Measurements from ENCODE around the gene MFSD11.

MFSD11 gene

GRCh38 chr17:76789235-76789788 lies 51.4 kb downstream of the MFSD11 start:
- Histone ChIP-seq H3K4me1 (ENCODE audit: control insufficient read depth in 2 of 2, insufficient read depth in 1 of 2, low read depth in 1 of 2, low read length in 2 of 2) (peaks cover 3 to 6% of the 10 kb centered on the region in 2 donors), H3K4me3 (ENCODE audit: low read length in 2 of 2) (no peak overlapping the region), H2BK15ac (ENCODE audit: low read length) (no peak overlapping the region), H3K79me1 (ENCODE audit: low read depth, low read length) (peaks cover 1% of the 10 kb centered on the region), H3K18ac (ENCODE audit: low read length) (no peak overlapping the region), H2BK12ac (ENCODE audit: low read length) (no peak overlapping the region), H3K14ac (ENCODE audit: low read length) (no peak overlapping the region), H3K27me3 (ENCODE audit: control insufficient read depth in 3 of 3, insufficient read depth in 3 of 3, low read depth in 1 of 3, low read length in 3 of 3) (no peaks in the 10 kb centered on the region), H3K4ac (ENCODE audit: low read length) (no peak overlapping the region), H3K23ac (ENCODE audit: low read depth, low read length, poor library complexity) (no peak overlapping the region), H2BK5ac (ENCODE audit: low read length) (no peak overlapping the region), H2BK120ac (ENCODE audit: low read depth, low read length) (no peak overlapping the region), H3K36me3 (replicated peaks in 1 of 2; ENCODE audit: control insufficient read depth in 2 of 2, insufficient read depth in 2 of 2, low read length in 2 of 2) (peaks cover 0 to 2% of the 10 kb centered on the region in 2 donors), H3K9ac (ENCODE audit: low read depth, low read length, poor library complexity) (no peak overlapping the region), H2AFZ (ENCODE audit: low read length) (no peak overlapping the region), H3K4me2 (ENCODE audit: insufficient read depth, low read length, poor library complexity, severe bottlenecking) (no peak overlapping the region), H3K27ac (replicated peaks; ENCODE audit: low read length) (no peak overlapping the region), H4K8ac (ENCODE audit: low read depth, low read length) (no peak overlapping the region), H4K91ac (ENCODE audit: low read depth, low read length, poor library complexity) (no peak overlapping the region), H3K9me3 (replicated peaks in 1 of 2; ENCODE audit: control insufficient read depth in 2 of 2, insufficient read depth in 1 of 2, low read depth in 1 of 2, low read length in 2 of 2) (no peaks in the 10 kb centered on the region), H2AK5ac (ENCODE audit: low read depth, low read length) (no peak overlapping the region)
- no CpG with 5 or more reads among the region's 8 CpGs for WGBS, 2 donors (ENCODE audit: extremely low coverage in 2 of 2, insufficient read length in 2 of 2, insufficient replicate concordance in 1 of 2)
- no peak for DNase-seq (ENCODE audit: low spot score)

GRCh38 chr17:76791053-76791980 lies 53.4 kb downstream of the MFSD11 start:
- no peak for DNase-seq (ENCODE audit: low spot score)
- Histone ChIP-seq H2BK12ac (ENCODE audit: low read length) (no peak overlapping the region), H3K4me3 (ENCODE audit: low read length in 2 of 2) (no peak overlapping the region)

GRCh38 chr17:76792348-76792747 lies 54.4 kb downstream of the MFSD11 start:
- WGBS, 2 donors (ENCODE audit: extremely low coverage in 2 of 2, insufficient read length in 2 of 2, insufficient replicate concordance in 1 of 2): no CpG with 5 or more reads among the region's 5 CpGs

More at GRCh38 chr17:76791053-76791980, 53.4 kb downstream of the MFSD11 start:
- Histone ChIP-seq H3K14ac (ENCODE audit: low read length) (no peak overlapping the region), H2AFZ (ENCODE audit: low read length) (peak overlapping the region; percentile 83), H3K9me3 (replicated peaks in 1 of 2; ENCODE audit: control insufficient read depth in 2 of 2, insufficient read depth in 1 of 2, low read depth in 1 of 2, low read length in 2 of 2) (no peaks in the 10 kb centered on the region), H4K8ac (ENCODE audit: low read depth, low read length) (no peak overlapping the region), H3K79me1 (ENCODE audit: low read depth, low read length) (no peaks in the 10 kb centered on the region), H3K27ac (replicated peaks; ENCODE audit: low read length) (no peak overlapping the region), H3K4me1 (ENCODE audit: control insufficient read depth in 2 of 2, insufficient read depth in 1 of 2, low read depth in 1 of 2, low read length in 2 of 2) (peaks cover 3 to 6% of the 10 kb centered on the region in 2 donors), H2AK5ac (ENCODE audit: low read depth, low read length) (no peak overlapping the region), H3K23ac (ENCODE audit: low read depth, low read length, poor library complexity) (no peak overlapping the region), H2BK120ac (ENCODE audit: low read depth, low read length) (no peak overlapping the region), H3K4me2 (ENCODE audit: insufficient read depth, low read length, poor library complexity, severe bottlenecking) (no peak overlapping the region), H3K9ac (ENCODE audit: low read depth, low read length, poor library complexity) (no peak overlapping the region), H3K36me3 (replicated peaks in 1 of 2; ENCODE audit: control insufficient read depth in 2 of 2, insufficient read depth in 2 of 2, low read length in 2 of 2) (peaks cover 0 to 2% of the 10 kb centered on the region in 2 donors), H2BK15ac (ENCODE audit: low read length) (no peak overlapping the region), H4K91ac (ENCODE audit: low read depth, low read length, poor library complexity) (no peak overlapping the region), H2BK5ac (ENCODE audit: low read length) (no peak overlapping the region), H3K4ac (ENCODE audit: low read length) (no peak overlapping the region), H3K18ac (ENCODE audit: low read length) (peak overlapping the region; percentile 27), H3K27me3 (ENCODE audit: control insufficient read depth in 3 of 3, insufficient read depth in 3 of 3, low read depth in 1 of 3, low read length in 3 of 3) (no peaks in the 10 kb centered on the region)
- WGBS, 2 donors (ENCODE audit: extremely low coverage in 2 of 2, insufficient read length in 2 of 2, insufficient replicate concordance in 1 of 2): no CpG with 5 or more reads among the region's 11 CpGs

GRCh38 chr17:76793775-76794174 lies 55.9 kb downstream of the MFSD11 start:
- Histone ChIP-seq H3K4ac (ENCODE audit: low read length) (no peak overlapping the region), H3K9ac (ENCODE audit: low read depth, low read length, poor library complexity) (no peak overlapping the region), H3K4me1 (ENCODE audit: control insufficient read depth in 2 of 2, insufficient read depth in 1 of 2, low read depth in 1 of 2, low read length in 2 of 2) (peaks cover 3 to 6% of the 10 kb centered on the region in 2 donors), H3K9me3 (replicated peaks in 1 of 2; ENCODE audit: control insufficient read depth in 2 of 2, insufficient read depth in 1 of 2, low read depth in 1 of 2, low read length in 2 of 2) (no peaks in the 10 kb centered on the region), H2BK5ac (ENCODE audit: low read length) (no peak overlapping the region), H2BK120ac (ENCODE audit: low read depth, low read length) (no peak overlapping the region), H4K91ac (ENCODE audit: low read depth, low read length, poor library complexity) (no peak overlapping the region), H2AK5ac (ENCODE audit: low read depth, low read length) (no peak overlapping the region), H2BK12ac (ENCODE audit: low read length) (no peak overlapping the region), H3K4me2 (ENCODE audit: insufficient read depth, low read length, poor library complexity, severe bottlenecking) (no peak overlapping the region), H3K36me3 (replicated peaks in 1 of 2; ENCODE audit: control insufficient read depth in 2 of 2, insufficient read depth in 2 of 2, low read length in 2 of 2) (peaks cover 0 to 2% of the 10 kb centered on the region in 2 donors), H3K4me3 (ENCODE audit: low read length in 2 of 2) (no peak overlapping the region), H2AFZ (ENCODE audit: low read length) (no peak overlapping the region), H3K18ac (ENCODE audit: low read length) (no peak overlapping the region), H3K14ac (ENCODE audit: low read length) (no peak overlapping the region), H2BK15ac (ENCODE audit: low read length) (no peak overlapping the region), H3K27me3 (ENCODE audit: control insufficient read depth in 3 of 3, insufficient read depth in 3 of 3, low read depth in 1 of 3, low read length in 3 of 3) (no peaks in the 10 kb centered on the region), H3K23ac (ENCODE audit: low read depth, low read length, poor library complexity) (no peak overlapping the region), H4K8ac (ENCODE audit: low read depth, low read length) (no peak overlapping the region), H3K27ac (replicated peaks; ENCODE audit: low read length) (no peak overlapping the region), H3K79me1 (ENCODE audit: low read depth, low read length) (no peaks in the 10 kb centered on the region)
- WGBS, 2 donors (ENCODE audit: extremely low coverage in 2 of 2, insufficient read length in 2 of 2, insufficient replicate concordance in 1 of 2): no CpG with 5 or more reads among the region's 4 CpGs
- DNase-seq (ENCODE audit: low spot score): no peak

More at GRCh38 chr17:76792348-76792747, 54.4 kb downstream of the MFSD11 start:
- Histone ChIP-seq H3K4me1 (ENCODE audit: control insufficient read depth in 2 of 2, insufficient read depth in 1 of 2, low read depth in 1 of 2, low read length in 2 of 2) (peaks cover 3 to 6% of the 10 kb centered on the region in 2 donors), H3K79me1 (ENCODE audit: low read depth, low read length) (no peaks in the 10 kb centered on the region), H3K9ac (ENCODE audit: low read depth, low read length, poor library complexity) (no peak overlapping the region), H2BK15ac (ENCODE audit: low read length) (no peak overlapping the region), H3K27ac (replicated peaks; ENCODE audit: low read length) (no peak overlapping the region), H4K8ac (ENCODE audit: low read depth, low read length) (no peak overlapping the region), H2AFZ (ENCODE audit: low read length) (no peak overlapping the region), H3K9me3 (replicated peaks in 1 of 2; ENCODE audit: control insufficient read depth in 2 of 2, insufficient read depth in 1 of 2, low read depth in 1 of 2, low read length in 2 of 2) (no peaks in the 10 kb centered on the region), H3K4me2 (ENCODE audit: insufficient read depth, low read length, poor library complexity, severe bottlenecking) (no peak overlapping the region), H3K14ac (ENCODE audit: low read length) (no peak overlapping the region), H3K27me3 (ENCODE audit: control insufficient read depth in 3 of 3, insufficient read depth in 3 of 3, low read depth in 1 of 3, low read length in 3 of 3) (no peaks in the 10 kb centered on the region), H3K36me3 (replicated peaks in 1 of 2; ENCODE audit: control insufficient read depth in 2 of 2, insufficient read depth in 2 of 2, low read length in 2 of 2) (peaks cover 0 to 2% of the 10 kb centered on the region in 2 donors), H3K23ac (ENCODE audit: low read depth, low read length, poor library complexity) (no peak overlapping the region), H3K4me3 (ENCODE audit: low read length in 2 of 2) (no peak overlapping the region), H2BK120ac (ENCODE audit: low read depth, low read length) (no peak overlapping the region), H2BK12ac (ENCODE audit: low read length) (no peak overlapping the region), H2BK5ac (ENCODE audit: low read length) (no peak overlapping the region), H3K4ac (ENCODE audit: low read length) (no peak overlapping the region), H4K91ac (ENCODE audit: low read depth, low read length, poor library complexity) (no peak overlapping the region), H3K18ac (ENCODE audit: low read length) (no peak overlapping the region), H2AK5ac (ENCODE audit: low read depth, low read length) (no peak overlapping the region)
- DNase-seq (ENCODE audit: low spot score): no peak
